ENCODE measurements around the gene ANKRD11.

Gene ANKRD11

GRCh38 chr16:89490439-89491237 lies at the start of gene ANKRD11:
ANKRD11 (minus strand) TSS chr16:89490561; CDS start chr16:89317019, 173,542 bp downstream.
- DNase-seq = peak; percentile 97

GRCh38 chr16:89538286-89538685 lies 47.9 kb upstream of the ANKRD11 start:
- no peak for DNase-seq

DNA sequence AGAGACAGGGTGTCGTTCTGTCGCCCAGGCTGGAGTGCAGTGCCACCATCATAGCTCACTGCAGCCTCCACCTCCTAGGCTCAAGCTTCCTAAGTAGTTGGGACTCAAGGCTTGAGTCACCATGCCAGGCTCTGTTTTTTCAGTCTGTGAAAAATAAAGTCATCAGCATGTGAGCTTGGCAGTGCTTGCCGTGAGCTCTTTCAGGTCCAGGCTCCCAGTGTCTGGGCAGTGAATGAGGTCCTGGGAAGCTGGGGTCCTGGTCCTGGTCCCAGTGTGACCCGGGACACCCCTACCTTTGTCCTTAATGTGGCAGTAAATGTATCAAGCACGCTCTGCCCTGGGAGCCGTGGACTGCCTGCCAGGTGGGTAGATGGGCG lies 47.2 kb upstream of the ANKRD11 start:
- no peak for DNase-seq

GRCh38 chr16:89536886-89537548 lies 46.7 kb upstream of the ANKRD11 start:
- DNase-seq = no peak

- DNase-seq = no peak
These were observed 46.0 kb upstream of the ANKRD11 start for GRCh38 chr16:89536371-89536770.

- peak; percentile 88 for DNase-seq
These were observed 43.9 kb upstream of the ANKRD11 start for GRCh38 chr16:89534252-89534756.

GRCh38 chr16:89531821-89532526 lies 41.6 kb upstream of the ANKRD11 start:
- no peak for DNase-seq

DNA sequence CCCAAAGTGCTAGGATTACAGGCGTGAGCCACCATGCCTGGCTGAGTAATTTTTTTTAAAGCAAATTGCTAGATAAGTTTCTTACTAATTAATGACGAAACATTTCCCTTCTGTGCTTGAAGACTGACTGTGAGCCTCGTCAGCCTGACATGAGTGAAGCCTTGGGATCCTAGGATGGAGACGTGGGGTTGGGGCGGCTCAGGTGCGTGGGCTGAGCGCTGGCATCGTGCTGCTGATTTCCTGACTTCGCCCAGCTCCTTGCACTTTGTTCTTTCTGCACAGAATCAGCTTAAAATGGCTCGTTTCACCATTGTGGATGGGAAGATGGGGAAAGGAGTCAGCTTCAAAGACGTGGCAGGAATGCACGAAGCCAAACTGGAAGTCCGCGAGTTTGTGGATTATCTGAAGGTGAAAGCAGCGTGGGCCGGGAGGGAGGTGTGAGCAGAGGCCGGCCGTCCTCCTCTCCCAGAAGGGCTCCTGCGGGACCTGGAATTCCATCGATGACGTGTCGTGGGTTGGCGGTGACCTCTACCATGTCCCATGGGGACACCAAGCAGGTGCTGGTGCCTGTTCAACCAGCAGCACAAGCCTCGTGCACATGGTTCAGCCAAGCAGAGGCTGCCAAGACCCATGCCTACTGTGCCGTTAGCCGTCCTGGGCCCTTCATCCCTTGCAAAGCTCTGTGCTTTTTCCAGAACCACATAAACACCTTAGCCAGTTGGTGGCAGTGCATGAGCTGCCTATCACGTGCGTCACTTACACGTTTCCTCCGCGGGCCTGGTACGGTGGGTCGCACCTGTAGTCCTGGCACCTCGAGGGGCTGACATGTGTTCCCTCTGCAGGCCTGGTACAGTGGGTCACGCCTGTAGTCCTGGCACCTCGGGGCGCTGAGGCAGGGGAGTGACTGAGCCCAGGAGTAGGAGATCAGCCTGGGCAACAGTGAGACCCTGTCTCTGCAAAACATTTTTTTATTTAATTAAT lies 40.3 kb upstream of the ANKRD11 start:
- DNase-seq = no peak

- no peak for DNase-seq
These were observed 38.7 kb upstream of the ANKRD11 start for GRCh38 chr16:89529097-89529496.

GRCh38 chr16:89525146-89525913 lies 35.0 kb upstream of the ANKRD11 start:
- no peak for DNase-seq

- DNase-seq = no peak
These were observed 33.5 kb upstream of the ANKRD11 start for GRCh38 chr16:89523680-89524344.

- DNase-seq = no peak
These were observed 31.9 kb upstream of the ANKRD11 start for GRCh38 chr16:89522287-89522686.

GRCh38 chr16:89519881-89520280 lies 29.5 kb upstream of the ANKRD11 start:
- DNase-seq = no peak

DNA sequence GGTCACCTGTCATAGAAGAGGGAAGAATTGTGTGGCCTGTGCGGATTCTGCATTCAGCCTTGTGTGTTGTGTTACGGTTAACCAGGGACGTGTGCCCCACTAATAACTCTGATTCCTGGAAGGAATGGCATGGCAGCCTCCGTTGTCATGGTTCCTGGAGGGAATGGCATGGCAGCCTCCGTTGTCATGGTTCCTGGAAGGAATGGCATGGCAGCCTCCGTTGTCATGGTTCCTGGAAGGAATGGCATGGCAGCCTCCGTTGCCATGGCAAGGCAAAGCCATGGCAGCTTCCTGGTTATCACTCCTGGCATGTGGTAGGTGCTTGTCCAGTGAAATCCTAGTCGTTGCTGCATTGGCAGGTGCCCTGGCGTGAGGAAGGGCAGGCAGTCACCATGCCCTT lies 26.8 kb upstream of the ANKRD11 start:
- DNase-seq = no peak

GRCh38 chr16:89512453-89512852 lies 22.1 kb upstream of the ANKRD11 start:
- no peak for DNase-seq

- no peak for DNase-seq
These were observed 21.0 kb upstream of the ANKRD11 start for GRCh38 chr16:89511374-89511773.

- no peak for DNase-seq
These were observed 20.2 kb upstream of the ANKRD11 start for GRCh38 chr16:89510526-89510925.

DNA sequence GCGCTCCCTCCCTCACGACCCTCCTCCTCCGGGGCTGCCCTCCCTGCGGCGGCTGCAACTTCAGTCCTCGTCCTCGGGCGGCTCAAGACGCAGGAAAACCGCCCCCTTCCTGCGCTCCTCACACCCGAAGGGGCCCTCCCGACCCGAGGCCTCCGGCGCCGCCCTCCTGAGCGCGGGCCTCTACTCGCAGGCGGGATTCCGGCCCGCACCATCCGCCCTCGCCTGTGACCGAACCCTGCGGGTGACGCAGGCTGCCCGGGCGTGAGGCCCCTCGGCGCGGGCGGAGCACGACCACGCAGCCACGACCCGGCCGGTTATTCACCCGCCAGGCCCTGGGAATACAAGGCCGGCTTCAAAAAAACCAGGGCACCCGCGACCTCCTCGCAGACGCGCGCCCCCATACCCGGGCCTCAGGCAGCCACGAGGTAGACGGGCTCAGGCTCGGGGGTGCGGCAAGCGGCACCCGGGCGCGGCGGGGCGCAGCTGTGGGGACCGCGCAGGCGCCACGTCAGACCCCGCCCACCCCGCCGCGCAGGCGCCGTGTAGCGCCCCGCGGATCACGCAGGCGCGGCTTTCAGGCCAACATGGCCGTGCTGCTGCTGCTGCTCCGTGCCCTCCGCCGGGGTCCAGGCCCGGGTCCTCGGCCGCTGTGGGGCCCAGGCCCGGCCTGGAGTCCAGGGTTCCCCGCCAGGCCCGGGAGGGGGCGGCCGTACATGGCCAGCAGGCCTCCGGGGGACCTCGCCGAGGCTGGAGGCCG lies 17.7 kb upstream of the ANKRD11 start, which contains the start of gene SPG7:
SPG7 (plus strand) TSS at position 570 of the 757 bp plus-strand sequence; CDS start at position 585, 15 bp downstream.
- peak; percentile 16 for DNase-seq

- DNase-seq = no peak
These were observed 17.0 kb upstream of the ANKRD11 start for GRCh38 chr16:89507214-89507833.

- DNase-seq = no peak
These were observed 16.4 kb upstream of the ANKRD11 start for GRCh38 chr16:89506791-89507191.

Data from SIG-M5 (cell line).